ENCODE results near the gene CHD9.

The CHD9 gene

DNA sequence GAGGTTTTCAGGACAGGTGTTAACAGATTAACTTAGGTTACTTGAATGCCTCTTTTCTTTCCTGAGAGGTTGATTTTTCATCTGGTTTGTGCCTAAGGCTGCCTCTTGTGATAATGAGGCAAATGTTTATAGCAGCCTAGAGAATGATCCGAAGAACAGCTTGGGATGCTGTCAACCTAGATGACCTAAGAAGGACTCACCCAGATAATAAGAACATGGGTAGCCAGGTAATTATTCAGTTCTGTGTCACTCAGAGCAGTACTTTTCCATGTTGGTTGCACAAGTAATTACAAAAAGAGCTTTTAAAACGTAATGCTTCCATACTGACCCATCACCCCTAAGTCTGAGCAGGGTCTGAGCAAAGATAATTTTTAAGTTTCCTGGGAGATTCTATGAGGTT, 60.3 kb downstream of the CHD9 start:
- no peak for DNase-seq (ENCODE audit: low read depth)
- in situ Hi-C loops (cut with HindIII; ENCODE audit: low sequenced_read_pairs), result no loop called here
- TF ChIP-seq CTCF (IDR thresholded peaks at IDR 0.05; ENCODE audit: low read depth, low read length, missing control alignments), result no peak
- H3K4me3 ChIP-seq (ENCODE audit: low read depth, low read length), result no peak overlapping the region

DNA sequence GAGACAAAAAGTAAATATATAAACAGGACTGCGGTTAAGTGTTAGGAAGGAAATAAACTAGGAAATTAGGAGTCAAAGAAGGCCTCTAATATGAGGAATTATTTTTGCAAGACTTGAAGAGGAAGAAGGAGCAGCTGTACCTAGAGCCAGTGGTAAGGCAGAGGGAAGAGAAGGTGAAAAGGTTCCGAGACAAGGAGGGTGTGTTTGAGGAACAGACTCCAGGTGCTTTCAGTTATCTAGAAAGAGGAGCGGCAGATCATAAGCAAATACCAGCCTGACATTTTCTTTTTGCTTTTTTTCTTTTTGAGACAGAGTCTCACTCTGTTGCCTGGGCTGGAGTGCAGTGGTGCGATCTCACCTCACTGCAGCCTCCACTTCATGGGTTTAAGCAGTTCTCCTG, 61.0 kb downstream of the CHD9 start:
- in situ Hi-C loops (cut with HindIII; ENCODE audit: low sequenced_read_pairs), result no loop called here
- no peak for DNase-seq (ENCODE audit: low read depth)
- TF ChIP-seq CTCF (IDR thresholded peaks at IDR 0.05; ENCODE audit: low read depth, low read length, missing control alignments), result no peak
- H3K4me3 ChIP-seq (ENCODE audit: low read depth, low read length), result no peak overlapping the region

DNA sequence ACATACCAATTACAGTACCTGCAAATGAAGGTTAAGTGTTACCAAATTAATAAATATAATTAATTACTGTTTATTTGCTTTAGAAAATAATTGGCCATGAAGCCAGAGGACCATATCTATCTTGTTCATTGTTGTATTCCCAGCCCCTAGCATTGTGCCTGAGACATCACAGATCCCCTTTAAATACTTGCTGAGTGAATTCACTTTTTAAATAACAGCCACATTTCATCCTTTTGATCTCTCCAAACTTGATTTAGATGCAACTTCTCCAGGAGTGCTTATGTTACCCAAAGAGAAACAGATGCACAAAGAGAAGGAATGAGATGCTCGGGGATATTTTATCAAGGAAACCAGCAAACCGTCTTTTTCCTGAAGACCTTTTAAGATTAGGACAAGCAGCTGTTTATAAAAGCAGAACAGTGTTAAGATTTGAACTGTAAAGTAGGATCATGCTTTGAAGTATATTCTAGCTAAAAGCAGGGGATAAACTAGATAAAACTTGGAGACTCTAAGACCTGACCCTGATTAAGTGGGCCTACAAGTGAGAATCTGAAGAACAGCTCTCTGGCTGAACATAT, 66.3 kb downstream of the CHD9 start:
- in situ Hi-C loops (cut with HindIII; ENCODE audit: low sequenced_read_pairs), result no loop called here
- H3K4me3 ChIP-seq (ENCODE audit: low read depth, low read length), result no peak overlapping the region
- DNase-seq (ENCODE audit: low read depth), result no peak
- TF ChIP-seq CTCF (IDR thresholded peaks at IDR 0.05; ENCODE audit: low read depth, low read length, missing control alignments), result no peak

DNA sequence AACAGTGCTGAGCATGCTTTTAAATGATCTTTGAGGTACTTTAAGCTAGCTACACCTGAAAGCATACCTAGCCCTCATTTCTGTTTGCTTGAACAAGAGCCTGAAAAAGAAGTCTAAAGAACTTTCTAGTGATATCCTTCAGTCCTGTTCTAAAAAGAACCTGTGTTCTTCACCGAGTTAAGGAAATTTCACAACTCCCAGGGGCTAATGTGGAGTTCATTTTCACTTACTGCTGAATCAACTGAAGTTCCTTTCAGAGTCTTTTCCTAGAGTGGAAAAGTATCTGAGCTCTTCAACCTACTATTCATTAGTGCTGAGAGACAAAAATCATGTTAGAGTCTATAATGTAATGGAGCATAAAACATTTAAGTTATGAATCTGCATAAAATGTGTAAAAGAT, 66.9 kb downstream of the CHD9 start:
- no peak for DNase-seq (ENCODE audit: low read depth)
- TF ChIP-seq CTCF (IDR thresholded peaks at IDR 0.05; ENCODE audit: low read depth, low read length, missing control alignments), result no peak
- H3K4me3 ChIP-seq (ENCODE audit: low read depth, low read length), result no peak overlapping the region
- in situ Hi-C loops (cut with HindIII; ENCODE audit: low sequenced_read_pairs), result no loop called here

GRCh38 chr16:53123747-53124146, 69.0 kb downstream of the CHD9 start:
- DNase-seq (ENCODE audit: low read depth), result no peak
- TF ChIP-seq CTCF (IDR thresholded peaks at IDR 0.05; ENCODE audit: low read depth, low read length, missing control alignments), result no peak
- H3K4me3 ChIP-seq (ENCODE audit: low read depth, low read length), result no peak overlapping the region
- in situ Hi-C loops (cut with HindIII; ENCODE audit: low sequenced_read_pairs), result no loop called here

- H3K4me3 ChIP-seq (ENCODE audit: low read depth, low read length), result no peak overlapping the region
- no peak for TF ChIP-seq CTCF (IDR thresholded peaks at IDR 0.05; ENCODE audit: low read depth, low read length, missing control alignments)
- no peak for DNase-seq (ENCODE audit: low read depth)
- in situ Hi-C loops (cut with HindIII; ENCODE audit: low sequenced_read_pairs), result no loop called here
Measured at GRCh38 chr16:53126390-53126789, 71.6 kb downstream of the CHD9 start.
